PC-9 (cell line): ENCODE data around the gene USHBP1.

Experiments used
- CTCF ChIP-seq: fragments of 200-600 bp; sonication (generic); conservative IDR thresholded peaks from 2 replicates; pipeline ENCODE4 v1.6.1; 2017; ENCODE audit warnings: mixed run types, antibody characterized with exemption, mild to moderate bottlenecking, moderate library complexity
- EZH2 ChIP-seq: fragments of 200-600 bp; sonication (generic); IDR thresholded peaks from 2 replicates; pipeline ENCODE4 v1.8.0; 2017; ENCODE audit warnings: antibody characterized with exemption, low read depth

- TF ChIP-seq CTCF (no peak), EZH2 (no peak)
These were observed 11.1 kb upstream of the USHBP1 start for GRCh38 chr19:17275441-17276175.
